Glutamatergic neuron (in vitro differentiated cells): ENCODE results near the gene FAM222A. TPM values are rescaled to one million over a fixed set of nuclear protein-coding genes. Genes with fewer than 3 reads are reported as not detected.

Source experiments
- DNase-seq: peaks from one replicate; pipeline ENCODE4 v3.0.0; 2022
- H3K27ac Mint-ChIP-seq: one replicate; pipeline ENCODE4 v1.8.0; 2020; ENCODE audit warnings: mild to moderate bottlenecking, mixed read lengths, inconsistent platforms; ENCODE audit not compliant: unreplicated experiment
- H3K27me3 Mint-ChIP-seq: one replicate; pipeline ENCODE4 v1.8.0; 2020; ENCODE audit warnings: mild to moderate bottlenecking, moderate library complexity, mixed read lengths, inconsistent platforms; ENCODE audit not compliant: unreplicated experiment
- H3K36me3 Mint-ChIP-seq: one replicate; pipeline ENCODE4 v1.8.0; 2020; ENCODE audit warnings: mild to moderate bottlenecking, mixed read lengths, inconsistent platforms; ENCODE audit not compliant: unreplicated experiment
- H3K4me1 Mint-ChIP-seq: one replicate; pipeline ENCODE4 v1.8.0; 2020; ENCODE audit warnings: mild to moderate bottlenecking, low read depth, mixed read lengths, inconsistent platforms; ENCODE audit not compliant: unreplicated experiment
- H3K4me3 Mint-ChIP-seq: one replicate; pipeline ENCODE4 v1.8.0; 2020; ENCODE audit warnings: mild to moderate bottlenecking, mixed read lengths, inconsistent platforms; ENCODE audit not compliant: unreplicated experiment
- H3K9me3 Mint-ChIP-seq: one replicate; pipeline ENCODE4 v1.8.0; 2020; ENCODE audit warnings: mild to moderate bottlenecking, moderate library complexity, mixed read lengths, inconsistent platforms; ENCODE audit not compliant: unreplicated experiment
- CTCF ChIP-seq: fragments of 200-600 bp; sonication (generic); IDR thresholded peaks from one replicate; pipeline ENCODE4 v1.5.0; 2021; ENCODE audit not compliant: partially characterized antibody, unreplicated experiment
- total RNA-seq: library from RNA; stranded (reverse); fragmentation: NEBNext Ultra II Directional; extraction: Animal tissue kit (Norgen Biotek cat#: 25700); gene quantifications from one replicate; pipeline ENCODE4 v1.2.1, GENCODE V29; 2021; ENCODE audit not compliant: unreplicated experiment

Gene FAM222A
- total RNA-seq, 1 donor from 2014 or later = 18.1 TPM

- Mint-ChIP-seq H3K36me3 (no peaks in the 10 kb centered on the region), H3K4me1 (peaks cover 4% of the 10 kb centered on the region), H3K27ac (no peak overlapping the region), H3K27me3 (peaks cover 6% of the 10 kb centered on the region), H3K9me3 (no peaks in the 10 kb centered on the region), H3K4me3 (no peak overlapping the region)
- TF ChIP-seq CTCF = no peak
- DNase-seq = no peak
These were observed 30.3 kb upstream of the FAM222A start for GRCh38 chr12:109683316-109683715.

GRCh38 chr12:109685574-109686447 is 27.8 kb upstream of the FAM222A start:
- Mint-ChIP-seq H3K27me3 (peaks cover 4% of the 10 kb centered on the region), H3K4me1 (peaks cover 2% of the 10 kb centered on the region), H3K27ac (no peak overlapping the region), H3K36me3 (no peaks in the 10 kb centered on the region), H3K4me3 (no peak overlapping the region), H3K9me3 (no peaks in the 10 kb centered on the region)
- no peak for TF ChIP-seq CTCF
- no peak for DNase-seq

GRCh38 chr12:109686523-109686922 is 27.1 kb upstream of the FAM222A start:
- no peak for TF ChIP-seq CTCF
- DNase-seq = no peak
- H3K4me1 Mint-ChIP-seq = peaks cover 2% of the 10 kb centered on the region

GRCh38 chr12:109687250-109687649 is 26.4 kb upstream of the FAM222A start:
- H3K4me3 Mint-ChIP-seq = no peak overlapping the region
- H3K27ac Mint-ChIP-seq = no peak overlapping the region
- H3K9me3 Mint-ChIP-seq = no peaks in the 10 kb centered on the region
- H3K4me1 Mint-ChIP-seq = peaks cover 2% of the 10 kb centered on the region
- H3K27me3 Mint-ChIP-seq = peaks cover 4% of the 10 kb centered on the region
- no peaks in the 10 kb centered on the region for H3K36me3 Mint-ChIP-seq
- no peak for TF ChIP-seq CTCF
- no peak for DNase-seq

More at GRCh38 chr12:109686523-109686922, 27.1 kb upstream of the FAM222A start:
- Mint-ChIP-seq H3K27me3 (peaks cover 4% of the 10 kb centered on the region), H3K9me3 (no peaks in the 10 kb centered on the region), H3K4me3 (no peak overlapping the region), H3K36me3 (no peaks in the 10 kb centered on the region), H3K27ac (no peak overlapping the region)

- Mint-ChIP-seq H3K36me3 (no peaks in the 10 kb centered on the region), H3K27ac (no peak overlapping the region), H3K27me3 (no peaks in the 10 kb centered on the region), H3K4me1 (peaks cover 2% of the 10 kb centered on the region), H3K9me3 (no peaks in the 10 kb centered on the region), H3K4me3 (no peak overlapping the region)
- no peak for TF ChIP-seq CTCF
- DNase-seq = no peak
These were observed 24.2 kb upstream of the FAM222A start for GRCh38 chr12:109689426-109689825.
